HG03175 (cell line): ENCODE data around the gene MRPS7.
"Not testable (repeated sequence)": the region's sequence is repeated elsewhere in the genome, so short reads cannot be mapped to it uniquely, and the experiment has no call there.

Experiments used
- ATAC-seq: cut with Tn5 transposase; IDR thresholded peaks from one replicate; pipeline ENCODE4 v1.9.1; 2021; ENCODE audit warnings: mild to moderate bottlenecking, moderate library complexity; ENCODE audit not compliant: unreplicated experiment

Gene MRPS7

GRCh38 chr17:75270966-75271232 lies 9.2 kb downstream of the MRPS7 start, which contains the start of gene MIF4GD:
Gene MIF4GD (minus strand): TSS chr17:75271231. CDS start chr17:75270195, 1,036 bp downstream.
- ATAC-seq = no peak

GRCh38 chr17:75271233-75271954 lies 9.7 kb downstream of the MRPS7 start:
- peak; percentile 79 for ATAC-seq

DNA sequence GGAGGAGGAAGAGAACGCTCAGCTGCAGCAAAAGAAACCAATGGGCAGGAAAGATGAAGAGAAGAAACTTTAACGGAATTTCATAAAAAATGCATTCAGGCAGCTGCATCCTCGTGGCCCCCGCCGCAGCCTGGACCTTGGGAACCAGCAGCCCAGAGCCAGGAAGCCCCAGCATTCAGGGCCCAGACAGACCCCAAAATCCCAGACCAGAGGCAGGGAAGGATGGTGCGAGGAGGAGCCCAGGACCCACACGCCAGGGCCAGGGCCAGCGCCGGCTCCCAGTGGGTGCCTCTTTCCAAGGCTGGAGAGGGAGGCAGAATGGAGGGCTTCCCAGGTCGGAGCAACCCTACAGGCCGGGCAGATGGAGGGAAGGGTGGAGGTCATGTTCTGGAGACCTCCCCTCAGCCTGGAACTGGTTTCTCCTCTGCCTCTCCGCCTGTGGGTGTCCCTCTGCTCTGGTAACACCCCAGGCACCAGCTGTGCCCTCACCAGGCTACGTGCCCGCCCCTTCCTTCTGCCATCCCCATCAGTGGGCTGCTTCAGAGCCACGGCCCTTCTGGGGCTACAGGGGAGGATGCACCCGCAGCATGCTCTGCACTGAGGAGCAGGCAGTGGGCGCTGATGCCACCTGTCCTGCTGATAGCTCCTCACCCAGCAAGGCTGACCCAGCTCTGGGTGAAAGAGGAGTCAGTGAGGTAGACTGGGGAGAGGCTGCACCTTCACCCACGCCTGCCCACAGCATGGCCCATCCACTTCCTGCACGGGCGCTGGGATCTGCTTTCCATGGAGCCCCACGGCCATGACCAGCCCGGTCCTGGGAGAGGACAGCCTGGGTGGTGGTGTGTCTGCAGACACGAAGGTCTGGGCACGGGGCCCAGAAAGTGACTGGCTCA lies 10.5 kb downstream of the MRPS7 start:
- no peak for ATAC-seq

DNA sequence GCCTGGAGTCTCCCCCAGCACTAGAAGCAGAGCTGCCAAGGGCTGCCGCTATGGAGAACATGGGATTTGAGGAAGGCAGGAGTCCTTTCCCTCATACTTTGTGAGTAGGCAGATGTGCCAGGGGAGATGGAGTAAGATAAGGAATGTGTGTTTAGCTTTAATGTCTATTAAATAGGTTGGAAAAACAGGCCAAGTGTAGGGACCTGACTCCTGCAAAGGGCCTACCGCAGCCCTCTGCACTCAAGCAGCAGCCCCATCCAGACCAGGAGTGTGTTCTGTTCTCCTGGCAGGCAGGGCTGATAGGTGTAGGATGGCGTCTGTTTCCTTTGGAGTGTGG lies 11.1 kb downstream of the MRPS7 start:
- no peak for ATAC-seq

- no peak for ATAC-seq
Observed at GRCh38 chr17:75273977-75274708, 12.5 kb downstream of the MRPS7 start.

- ATAC-seq = no peak
Observed at GRCh38 chr17:75277664-75278071, 16.0 kb downstream of the MRPS7 start.

DNA sequence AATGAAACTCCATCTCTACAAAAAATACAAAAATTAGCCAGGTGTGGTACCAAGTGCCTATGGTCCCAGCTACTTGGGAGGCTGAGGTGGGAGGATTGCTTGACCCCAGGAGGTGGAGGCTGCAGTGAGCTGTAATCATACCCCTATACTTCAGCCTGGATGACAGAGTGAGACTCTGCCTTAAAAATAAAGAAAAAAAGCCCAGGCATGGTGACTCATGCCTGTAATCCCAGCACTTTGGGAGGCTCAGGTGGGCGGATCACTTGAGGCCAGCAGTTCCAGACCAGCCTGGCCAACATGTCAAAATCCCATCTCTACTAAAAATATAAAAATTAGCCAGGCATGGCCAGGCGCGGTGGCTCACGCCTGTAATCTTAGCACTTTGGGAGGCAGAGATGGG lies 18.5 kb downstream of the MRPS7 start:
- not testable (repeated sequence) for ATAC-seq

DNA sequence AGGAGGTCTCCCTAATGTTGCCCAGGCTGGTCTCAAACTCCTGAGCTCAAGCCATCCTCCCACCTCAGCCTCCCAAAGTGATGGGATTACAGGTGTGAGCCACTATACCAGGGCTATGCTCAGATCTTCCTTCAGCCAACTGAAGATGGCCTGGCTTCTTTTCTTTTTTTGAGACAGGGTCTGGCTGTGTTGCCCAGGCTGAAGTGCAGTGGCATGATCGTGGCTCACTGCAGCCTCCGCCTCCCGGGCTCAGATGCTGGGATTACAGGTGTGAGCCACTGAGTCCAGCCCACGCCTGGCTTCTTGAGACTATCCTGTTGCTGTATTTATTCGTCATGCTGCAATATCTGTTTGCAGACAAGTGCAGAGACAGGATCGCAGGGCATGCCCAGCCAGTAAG lies 23.4 kb downstream of the MRPS7 start:
- ATAC-seq = no peak

DNA sequence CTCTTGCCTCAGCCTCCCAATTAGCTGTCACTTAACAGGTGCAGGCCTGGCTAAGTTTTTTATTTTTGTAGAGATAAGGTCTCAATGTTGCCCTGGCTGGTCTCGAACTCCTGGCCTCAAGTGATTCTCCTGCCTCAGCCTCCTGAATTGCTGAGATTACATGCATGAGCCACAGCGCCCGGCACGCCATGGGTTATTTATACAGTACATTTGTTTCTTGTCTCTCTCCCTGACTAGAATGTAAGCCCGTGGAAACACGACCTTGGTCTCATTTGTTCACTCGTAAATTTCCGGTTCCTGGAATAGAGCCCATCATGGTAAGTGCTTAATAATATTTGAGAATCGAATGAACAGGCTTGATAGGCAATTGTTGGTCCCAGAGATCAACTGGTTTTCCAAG lies 25.5 kb downstream of the MRPS7 start:
- no peak for ATAC-seq

GRCh38 chr17:75288359-75288758 lies 26.7 kb downstream of the MRPS7 start:
- no peak for ATAC-seq

- peak; percentile 15 for ATAC-seq
Observed at GRCh38 chr17:75288770-75289114, 27.1 kb downstream of the MRPS7 start.

GRCh38 chr17:75289115-75289831 lies 27.6 kb downstream of the MRPS7 start, which contains the start of gene SLC25A19:
Gene SLC25A19 (minus strand): TSS chr17:75289433. CDS start chr17:75286764, 2,669 bp downstream.
- peak; percentile 93 for ATAC-seq

DNA sequence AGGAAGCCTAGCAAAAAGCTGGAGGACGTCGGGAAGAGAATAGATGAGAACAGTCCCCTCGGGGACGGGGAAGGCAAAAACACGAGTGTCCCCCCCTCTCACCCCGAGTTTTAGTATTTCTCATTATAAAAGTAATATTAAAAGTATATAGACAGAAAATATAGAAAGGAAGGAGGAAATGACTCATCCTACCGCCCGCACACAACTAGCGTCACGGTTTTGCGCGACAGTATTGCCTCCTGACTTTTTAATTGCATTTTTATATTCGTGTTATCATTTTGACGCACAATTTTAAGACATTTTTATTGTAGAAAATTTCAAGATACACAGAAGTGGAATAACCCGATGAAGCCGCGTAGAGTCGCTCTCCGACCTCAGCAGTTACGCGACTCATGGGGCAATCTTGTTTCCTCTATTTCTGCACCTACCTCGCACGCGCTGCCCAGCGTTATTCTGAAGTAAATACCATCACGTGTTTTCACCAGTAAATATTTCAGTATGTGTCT lies 28.2 kb downstream of the MRPS7 start:
- peak; percentile 11 for ATAC-seq

DNA sequence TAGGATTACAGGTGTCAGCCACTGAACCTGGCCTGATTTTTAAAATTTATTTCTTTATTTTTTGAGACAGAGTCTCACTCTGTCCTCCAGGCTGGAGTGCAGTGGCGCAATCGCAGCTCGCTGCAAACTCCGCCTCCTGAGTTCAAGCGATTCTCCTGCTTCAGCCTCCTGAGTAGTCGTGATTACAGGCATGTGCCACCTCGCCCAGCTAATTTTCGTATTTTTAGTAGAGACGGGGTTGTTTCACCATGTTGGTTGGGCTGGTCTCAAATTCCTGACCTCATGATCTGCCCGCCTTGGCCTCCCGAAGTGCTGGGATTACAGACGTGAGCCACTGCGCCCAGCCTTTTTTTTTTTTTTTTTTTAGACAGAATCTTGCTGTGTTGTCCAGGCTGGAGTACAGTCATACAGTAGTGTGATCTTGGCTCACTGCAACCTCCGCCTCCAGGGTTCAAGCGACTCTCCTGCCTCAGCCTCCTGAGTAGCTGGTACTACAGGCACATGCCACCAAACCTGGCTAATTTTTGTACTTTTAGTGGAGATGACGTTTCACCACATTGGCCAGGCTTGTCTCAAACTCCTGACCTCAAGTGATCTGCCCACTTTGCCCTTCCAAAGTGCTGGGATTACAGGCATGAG lies 31.2 kb downstream of the MRPS7 start:
- ATAC-seq = not testable (repeated sequence)

DNA sequence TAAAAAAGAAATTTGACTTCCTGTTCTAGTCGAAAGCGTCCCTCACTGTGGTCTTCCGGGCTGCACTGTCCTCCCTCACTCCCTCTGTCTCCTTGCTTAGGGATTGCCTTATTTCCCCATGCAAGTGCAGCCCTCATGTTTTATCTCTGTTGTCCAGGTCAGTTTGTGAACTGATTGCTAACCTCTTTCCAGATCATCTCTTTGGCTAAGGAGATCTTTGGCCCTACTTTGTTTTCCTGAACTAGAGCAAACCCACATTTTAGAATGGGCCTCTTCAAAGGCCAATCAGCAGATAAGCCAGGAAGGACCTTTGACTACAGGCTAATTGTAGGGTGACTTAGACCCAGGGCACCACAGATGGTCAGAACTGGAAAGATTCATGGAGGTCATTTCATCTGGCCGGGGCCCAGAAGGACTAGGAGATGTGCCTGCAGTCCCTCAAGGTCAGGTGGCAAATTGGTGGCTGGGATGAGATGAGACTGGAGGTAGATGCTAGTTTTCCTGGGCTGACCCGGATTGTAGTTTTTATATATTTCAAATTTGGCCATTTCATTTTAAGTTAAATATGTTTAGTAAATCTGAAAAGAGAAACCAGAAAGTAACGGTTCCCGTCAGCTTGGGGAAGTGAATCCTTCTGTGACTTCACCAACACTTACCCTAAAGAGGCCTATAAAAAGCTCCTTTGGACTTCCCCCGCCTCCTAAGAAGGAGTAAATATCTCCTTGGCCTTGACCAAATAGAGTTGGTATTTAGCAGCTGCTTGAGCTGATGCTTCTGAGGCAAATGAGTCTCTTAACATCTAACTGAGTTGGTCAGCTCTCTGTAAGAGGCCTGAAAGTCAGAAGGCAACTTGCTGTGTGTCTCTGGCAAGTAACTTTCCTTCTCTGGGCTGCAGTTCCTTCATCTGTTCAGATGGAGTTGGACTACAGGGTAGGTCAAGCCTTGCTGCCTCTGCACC lies 33.8 kb downstream of the MRPS7 start:
- peak; percentile 67 for ATAC-seq

- no peak for ATAC-seq
Observed at GRCh38 chr17:75300280-75300679, 38.6 kb downstream of the MRPS7 start.

DNA sequence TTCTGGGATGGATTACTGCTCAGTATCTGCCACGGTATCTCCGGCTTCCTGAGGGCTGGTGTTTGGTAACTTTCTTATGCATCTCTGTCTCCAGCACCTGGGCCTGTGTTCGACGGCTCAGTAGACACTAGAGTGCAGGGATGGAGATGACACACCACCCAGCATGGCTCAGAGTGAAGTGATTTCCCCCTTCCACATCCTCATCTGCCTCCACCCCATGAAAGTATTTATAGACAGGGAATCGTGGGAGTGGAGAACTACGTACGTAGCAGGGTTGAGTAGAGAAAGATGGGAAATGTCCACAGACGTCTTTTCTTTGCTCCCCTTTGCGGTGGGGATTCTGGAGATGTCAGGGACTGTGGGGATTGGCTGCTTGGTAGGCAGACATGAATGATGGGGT lies 39.4 kb downstream of the MRPS7 start:
- no peak for ATAC-seq

GRCh38 chr17:75301502-75302206 lies 40.0 kb downstream of the MRPS7 start:
- ATAC-seq = no peak
